Caco-2 (cell line): ENCODE results near the gene CD9. TPM values are rescaled to one million over a fixed set of nuclear protein-coding genes. Genes with fewer than 3 reads are reported as not detected.
A peak's percentile ranks its signal among the peaks of the same experiment; 100 is the strongest.

Experiments used
- BruUV-seq: library from RNA; stranded (reverse); fragments of 400-500 nt; replicated peaks from 2 replicates; lab custom pipeline; 2021; lab: Mats Ljungman, UMichigan
- CTCF ChIA-PET: fragments of 300-600 bp; sonication (Branson Sonifier 250); formaldehyde crosslinking; loops from one replicate; lab custom pipeline; 2022; ENCODE audit warnings: antibody characterized with exemption; lab: Charles Lee
- POLR2A ChIA-PET: fragments of 300-600 bp; sonication (Branson Sonifier 250); formaldehyde crosslinking; loops from one replicate; lab custom pipeline; 2022; ENCODE audit warnings: antibody characterized with exemption; lab: Charles Lee
- DNase-seq, 2 experiments: peaks; one replicate each; pipeline versions ENCODE4 v3.0.0 to v3.0.0-alpha.2; 2020 to 2022
- H3K27me3 ChIP-seq: replicated peaks from 2 replicates; pipeline ENCODE4 v1.6.0; 2011; ENCODE audit warnings: low read length; ENCODE audit not compliant: control insufficient read depth, insufficient read depth
- H3K36me3 ChIP-seq: 2 replicates; pipeline ENCODE4 v1.5.1; 2011; ENCODE audit warnings: low read length; ENCODE audit not compliant: control insufficient read depth, insufficient read depth
- H3K4me1 ChIP-seq: fragments of 250-450 bp; sonication (Bioruptor Pico); 2 replicates; pipeline ENCODE4 v1.5.1; 2020; ENCODE audit warnings: mild to moderate bottlenecking
- H3K4me3 ChIP-seq: 2 replicates; pipeline ENCODE4 v1.5.1; 2011; ENCODE audit warnings: low read depth, mild to moderate bottlenecking, control low read depth, low read length
- H3K9me3 ChIP-seq: fragments of 250-450 bp; sonication (Bioruptor Pico); 2 replicates; pipeline ENCODE4 v1.5.1; 2020; ENCODE audit warnings: mild to moderate bottlenecking, moderate library complexity
- H3K27ac Mint-ChIP-seq: one replicate; pipeline ENCODE4 v1.8.0; 2022; ENCODE audit warnings: mixed read lengths; ENCODE audit not compliant: unreplicated experiment
- H3K27me3 Mint-ChIP-seq: one replicate; pipeline ENCODE4 v1.8.0; 2022; ENCODE audit warnings: mixed read lengths; ENCODE audit not compliant: insufficient read depth, unreplicated experiment
- H3K36me3 Mint-ChIP-seq: one replicate; pipeline ENCODE4 v1.8.0; 2022; ENCODE audit warnings: mild to moderate bottlenecking, mixed read lengths; ENCODE audit not compliant: insufficient read depth, unreplicated experiment
- H3K4me1 Mint-ChIP-seq: one replicate; pipeline ENCODE4 v1.8.0; 2022; ENCODE audit warnings: low read depth, mixed read lengths; ENCODE audit not compliant: unreplicated experiment
- H3K4me3 Mint-ChIP-seq: one replicate; pipeline ENCODE4 v1.8.0; 2022; ENCODE audit warnings: mild to moderate bottlenecking, moderate library complexity, mixed read lengths; ENCODE audit not compliant: unreplicated experiment
- H3K9me3 Mint-ChIP-seq: one replicate; pipeline ENCODE4 v1.8.0; 2022; ENCODE audit warnings: mixed read lengths; ENCODE audit not compliant: unreplicated experiment
- intact Hi-C: fragments of 100-400 bp; cut with micrococcal nuclease; formaldehyde crosslinking; loops from one replicate; pipeline ENCODE4 v1.10.0; 2022; ENCODE audit not compliant: unreplicated experiment
- total RNA-seq: library from RNA; stranded (reverse); gene quantifications from 2 replicates; pipeline ENCODE4 v1.2.3, GENCODE V29; 2022
- TF ChIP-seq, protein P1 (sequence below), 2 experiments: fragments of 200-600 bp in 1 of 2; IDR thresholded peaks; 1 replicate in 1 of 2; 2 replicates in 1 of 2; pipeline versions ENCODE4 v1.5.1 to v1.8.0; 2011 to 2022; ENCODE audit warnings: antibody characterized with exemption in 1 of 2, control low read depth in 1 of 2, inconsistent platforms in 1 of 2, low read depth in 1 of 2, low read length in 1 of 2, mild to moderate bottlenecking in 1 of 2, moderate library complexity in 1 of 2; ENCODE audit not compliant: insufficient read depth in 1 of 2, severe bottlenecking in 1 of 2, unreplicated experiment in 1 of 2

Gene CD9
- total RNA-seq, 1 experiment from 2014 or later, result 170 TPM

DNA sequence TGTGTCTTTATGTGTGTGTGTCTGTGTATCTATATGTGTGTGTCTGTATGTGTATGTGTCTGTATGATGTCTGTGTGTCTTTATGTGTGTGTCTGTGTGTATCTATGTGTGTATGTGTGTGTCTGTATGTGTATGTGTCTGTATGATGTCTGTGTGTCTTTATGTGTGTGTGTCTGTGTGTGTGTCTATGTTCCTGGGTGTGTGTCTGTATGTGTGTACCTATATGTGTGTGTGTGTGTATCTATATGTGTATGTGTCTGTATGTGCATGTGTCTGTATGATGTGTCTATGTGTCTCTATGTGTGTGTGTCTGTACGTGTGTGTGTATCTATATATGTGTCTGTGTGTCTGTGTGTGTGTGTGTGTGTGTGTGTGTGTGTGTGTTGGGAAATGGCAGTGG, 19.0 kb upstream of the CD9 start:
- no peaks in the 10 kb centered on the region for H3K27me3 Mint-ChIP-seq
- no peak overlapping the region for H3K4me3 ChIP-seq
- no peaks in the 10 kb centered on the region for H3K36me3 Mint-ChIP-seq
- no peaks in the 10 kb centered on the region for H3K27me3 ChIP-seq
- H3K9me3 Mint-ChIP-seq, result no peaks in the 10 kb centered on the region
- TF ChIP-seq, protein P1, sequence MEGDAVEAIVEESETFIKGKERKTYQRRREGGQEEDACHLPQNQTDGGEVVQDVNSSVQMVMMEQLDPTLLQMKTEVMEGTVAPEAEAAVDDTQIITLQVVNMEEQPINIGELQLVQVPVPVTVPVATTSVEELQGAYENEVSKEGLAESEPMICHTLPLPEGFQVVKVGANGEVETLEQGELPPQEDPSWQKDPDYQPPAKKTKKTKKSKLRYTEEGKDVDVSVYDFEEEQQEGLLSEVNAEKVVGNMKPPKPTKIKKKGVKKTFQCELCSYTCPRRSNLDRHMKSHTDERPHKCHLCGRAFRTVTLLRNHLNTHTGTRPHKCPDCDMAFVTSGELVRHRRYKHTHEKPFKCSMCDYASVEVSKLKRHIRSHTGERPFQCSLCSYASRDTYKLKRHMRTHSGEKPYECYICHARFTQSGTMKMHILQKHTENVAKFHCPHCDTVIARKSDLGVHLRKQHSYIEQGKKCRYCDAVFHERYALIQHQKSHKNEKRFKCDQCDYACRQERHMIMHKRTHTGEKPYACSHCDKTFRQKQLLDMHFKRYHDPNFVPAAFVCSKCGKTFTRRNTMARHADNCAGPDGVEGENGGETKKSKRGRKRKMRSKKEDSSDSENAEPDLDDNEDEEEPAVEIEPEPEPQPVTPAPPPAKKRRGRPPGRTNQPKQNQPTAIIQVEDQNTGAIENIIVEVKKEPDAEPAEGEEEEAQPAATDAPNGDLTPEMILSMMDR (IDR thresholded peaks at IDR 0.05; ENCODE audit: insufficient read depth in 1 of 2, low read depth in 1 of 2, low read length in 1 of 2, severe bottlenecking in 1 of 2, unreplicated experiment in 1 of 2), result no peak
- ChIA-PET POLR2A (no interaction called here), CTCF (no interaction called here)
- peaks cover 40% of the 10 kb centered on the region for H3K4me1 ChIP-seq
- no peak overlapping the region for H3K4me3 Mint-ChIP-seq
- BruUV-seq, result no TSS peak
- H3K9me3 ChIP-seq, result no peaks in the 10 kb centered on the region
- intact Hi-C loops, result loop anchor here (5.0 kb wide), 1 partner anchor 94 kb away; no protein-coding TSS in a partner anchor
- peaks cover 8% of the 10 kb centered on the region for H3K4me1 Mint-ChIP-seq
- H3K36me3 ChIP-seq, result no peaks in the 10 kb centered on the region
- no peak for DNase-seq
- no peak overlapping the region for H3K27ac Mint-ChIP-seq

DNA sequence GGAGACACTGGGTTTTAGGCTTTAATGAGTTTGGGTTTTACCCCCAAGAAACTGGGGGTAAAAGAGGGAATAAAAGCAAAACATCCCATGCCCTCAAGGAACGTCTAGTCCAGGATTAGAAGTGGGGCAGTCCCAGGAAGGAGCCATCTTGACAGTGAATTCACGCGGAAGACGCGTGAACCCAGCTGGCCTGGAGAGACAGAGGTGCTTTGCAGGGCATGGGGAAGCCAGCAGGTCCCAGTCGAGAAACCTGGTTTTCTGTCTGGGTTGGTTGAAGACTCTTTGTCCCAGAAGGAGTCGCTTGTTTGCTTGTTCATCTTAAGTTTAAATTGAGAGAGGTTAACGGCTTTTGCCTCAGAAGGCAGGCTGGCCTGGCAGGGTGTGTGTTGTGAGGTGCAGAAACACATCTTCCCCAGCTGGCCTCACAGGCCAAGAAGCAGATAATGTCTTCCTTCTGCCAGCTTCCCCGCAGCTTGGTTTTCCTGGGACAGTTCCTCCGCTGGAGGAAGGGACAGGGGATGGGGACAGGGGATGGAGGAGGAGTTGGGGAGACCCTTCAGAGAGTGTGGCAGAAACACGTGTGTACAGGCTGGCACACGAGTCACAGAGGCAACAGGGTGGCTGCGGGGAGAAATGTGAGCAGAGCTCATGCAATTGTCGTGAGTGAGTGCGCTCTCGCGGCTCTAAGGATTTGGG, 18.5 kb upstream of the CD9 start:
- H3K4me1 Mint-ChIP-seq, result peaks cover 8% of the 10 kb centered on the region
- CTCF ChIA-PET, result interaction anchor here (0.7 kb wide), 1 partner anchor 194 kb away, joined by 3 read pairs; no protein-coding TSS in a partner anchor
- intact Hi-C loops, result loop anchor here (5.0 kb wide), 1 partner anchor 94 kb away; no protein-coding TSS in a partner anchor

DNA sequence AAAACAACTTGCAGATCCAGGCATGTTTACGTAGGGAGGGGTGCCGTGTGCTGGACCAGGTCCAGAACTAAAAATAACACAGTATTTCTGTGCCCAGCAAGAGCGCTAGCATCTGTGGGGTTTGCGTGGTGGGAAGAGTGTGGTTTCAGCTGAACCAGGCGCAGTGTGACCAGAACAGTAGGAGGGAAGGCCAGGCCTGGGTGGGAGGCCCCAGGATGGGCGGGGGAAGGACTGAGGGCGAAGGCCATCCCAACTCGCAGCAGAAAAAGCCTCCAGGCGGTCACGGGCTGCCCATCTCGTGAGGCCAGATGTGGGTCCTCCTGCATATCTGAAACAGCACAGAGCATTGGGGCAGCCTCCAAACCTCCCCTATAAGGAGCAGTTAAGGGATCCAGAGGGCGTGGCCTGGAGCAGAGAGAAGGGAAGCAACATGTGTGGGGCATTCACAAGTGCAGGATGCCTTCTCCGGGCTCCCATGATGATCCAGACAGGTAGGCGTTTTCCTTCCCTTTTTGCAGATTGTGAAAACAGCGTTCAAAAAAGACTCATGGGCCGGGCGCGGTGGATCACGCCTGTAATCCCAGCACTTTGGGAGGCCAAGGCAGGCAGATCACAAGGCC, 17.8 kb upstream of the CD9 start:
- Mint-ChIP-seq H3K4me3 (no peak overlapping the region), H3K36me3 (no peaks in the 10 kb centered on the region), H3K27ac (no peak overlapping the region), H3K4me1 (peaks cover 8% of the 10 kb centered on the region), H3K27me3 (no peaks in the 10 kb centered on the region), H3K9me3 (no peaks in the 10 kb centered on the region)
- DNase-seq, result peak; percentile 59 to 91
- no TSS peak for BruUV-seq
- TF ChIP-seq, protein P1 (IDR thresholded peaks at IDR 0.05; ENCODE audit: insufficient read depth in 1 of 2, low read depth in 1 of 2, low read length in 1 of 2, severe bottlenecking in 1 of 2, unreplicated experiment in 1 of 2), result no peak
- POLR2A ChIA-PET, result no interaction called here
- Histone ChIP-seq H3K4me3 (no peak overlapping the region), H3K36me3 (no peaks in the 10 kb centered on the region), H3K4me1 (peaks cover 40% of the 10 kb centered on the region), H3K9me3 (no peaks in the 10 kb centered on the region), H3K27me3 (no peaks in the 10 kb centered on the region)
- CTCF ChIA-PET, result interaction anchor here (0.7 kb wide), 1 partner anchor 194 kb away, joined by 3 read pairs; no protein-coding TSS in a partner anchor
- intact Hi-C loops, result loop anchor here (5.0 kb wide), 1 partner anchor 95 kb away; no protein-coding TSS in a partner anchor

More for the DNA sequence above, 18.5 kb upstream of the CD9 start:
- Histone ChIP-seq H3K9me3 (no peaks in the 10 kb centered on the region), H3K4me3 (no peak overlapping the region), H3K4me1 (peaks cover 40% of the 10 kb centered on the region), H3K27me3 (no peaks in the 10 kb centered on the region), H3K36me3 (no peaks in the 10 kb centered on the region)
- no peak for DNase-seq
- no peak overlapping the region for H3K27ac Mint-ChIP-seq
- no peaks in the 10 kb centered on the region for H3K27me3 Mint-ChIP-seq
- POLR2A ChIA-PET, result no interaction called here
- no peak overlapping the region for H3K4me3 Mint-ChIP-seq
- H3K36me3 Mint-ChIP-seq, result no peaks in the 10 kb centered on the region
- no TSS peak for BruUV-seq
- TF ChIP-seq, protein P1 (IDR thresholded peaks at IDR 0.05; ENCODE audit: insufficient read depth in 1 of 2, low read depth in 1 of 2, low read length in 1 of 2, severe bottlenecking in 1 of 2, unreplicated experiment in 1 of 2), result no peak
- H3K9me3 Mint-ChIP-seq, result no peaks in the 10 kb centered on the region
